Activated T-cell treated with anti-CD3 and anti-CD28 coated beads for 4 hours (primary cell): Measurements from ENCODE around the gene PAPPA2.

Source experiments
- DNase-seq: peaks from one replicate; pipeline ENCODE4 v3.0.0-alpha.2; 2020

Gene PAPPA2

DNA sequence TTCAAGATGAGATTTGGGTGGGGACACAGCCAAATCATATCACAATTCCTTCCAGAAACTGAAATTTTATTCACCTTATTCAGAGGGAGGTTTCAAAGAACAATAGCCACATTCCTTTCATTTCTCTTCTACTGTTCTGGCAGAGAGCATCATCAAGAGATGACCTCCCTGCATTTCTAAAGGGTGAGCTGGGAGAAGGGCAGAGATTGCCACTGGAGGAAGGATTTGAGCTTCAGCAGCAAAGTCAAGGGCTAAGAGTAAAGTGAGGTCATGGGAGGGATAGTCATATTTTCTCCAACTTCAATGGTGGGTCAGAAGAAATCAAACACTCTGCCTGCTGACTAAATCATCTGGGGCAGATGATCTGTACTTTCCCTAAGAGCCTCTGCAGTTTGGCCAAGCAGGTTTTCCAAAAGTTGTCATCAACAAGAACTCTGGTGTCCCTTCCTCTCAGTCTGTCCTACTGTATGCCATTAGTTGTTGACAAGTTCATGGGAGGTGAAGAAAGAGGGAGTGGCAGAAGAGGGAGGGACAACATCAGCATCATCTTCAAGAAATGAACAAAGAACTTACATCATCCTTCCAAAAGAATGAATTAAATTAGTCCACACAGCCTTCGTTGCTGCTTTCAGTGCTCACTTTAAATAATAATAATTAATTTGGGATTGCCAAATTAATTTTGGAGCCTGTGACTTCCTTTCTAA is 403.2 kb downstream of the PAPPA2 start:
- no peak for DNase-seq

DNA sequence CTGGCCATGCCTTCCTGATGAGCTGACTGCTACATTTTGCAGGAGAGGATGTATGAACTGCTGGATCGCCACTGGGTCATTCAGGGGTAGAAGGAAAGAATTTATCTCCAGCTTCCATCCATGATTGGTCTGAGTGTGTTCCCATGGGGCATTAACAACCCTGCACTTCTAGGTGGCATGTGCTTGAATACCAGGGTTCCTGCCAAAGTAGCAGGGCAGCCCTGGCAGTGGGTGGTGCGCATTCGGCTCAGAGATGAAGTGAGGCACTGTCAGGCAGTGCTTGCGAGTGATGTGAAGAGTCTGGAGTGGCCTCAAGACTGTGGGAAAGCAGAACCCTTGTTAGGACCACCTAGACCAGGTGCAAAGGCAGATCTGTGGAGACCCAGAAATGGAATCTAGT is 406.6 kb downstream of the PAPPA2 start:
- no peak for DNase-seq

DNA sequence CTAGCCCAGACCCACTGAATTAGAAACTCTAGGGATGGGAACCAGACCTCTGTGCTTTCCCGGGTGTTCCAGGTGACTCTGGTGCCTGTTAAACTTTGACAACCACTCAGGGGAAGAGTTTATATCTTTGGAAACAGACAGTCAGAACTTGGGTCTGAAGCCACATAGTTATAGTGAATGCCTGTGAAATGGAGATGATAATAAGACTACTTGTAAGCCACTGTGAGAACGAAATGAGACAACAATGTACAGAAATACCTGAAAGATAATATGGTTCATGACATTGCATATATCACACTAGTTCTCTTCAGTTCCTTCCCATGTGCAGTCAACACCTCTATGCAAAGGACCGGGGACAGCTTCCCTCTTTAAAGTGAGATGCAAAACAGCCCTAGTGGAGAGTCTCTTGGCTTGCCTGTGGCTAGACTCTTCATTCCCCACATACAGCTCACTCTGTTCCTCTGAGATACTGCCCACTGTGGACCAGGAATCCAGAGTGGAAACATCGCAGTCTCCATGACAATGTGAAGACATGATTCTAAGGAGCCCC is 414.1 kb downstream of the PAPPA2 start:
- no peak for DNase-seq

DNA sequence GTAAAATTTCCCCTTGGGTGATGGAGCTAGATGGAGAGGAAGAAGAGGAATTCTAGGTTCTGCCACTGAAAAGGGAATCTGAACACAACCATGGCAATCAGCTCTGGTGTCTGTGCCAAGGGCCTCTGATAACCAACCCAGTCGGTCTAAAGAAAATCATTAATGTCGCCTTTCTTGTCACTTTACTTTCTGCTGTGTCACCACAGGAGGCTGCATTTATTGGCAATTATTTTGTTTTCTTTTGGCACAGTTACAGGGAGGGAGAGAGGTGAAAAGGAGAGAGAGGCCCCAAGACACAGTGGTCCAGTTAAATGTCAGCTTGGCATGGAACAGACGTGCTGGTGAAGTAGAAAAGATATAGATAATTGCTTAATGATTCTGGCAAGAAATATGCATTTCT is 414.6 kb downstream of the PAPPA2 start:
- DNase-seq = no peak

DNA sequence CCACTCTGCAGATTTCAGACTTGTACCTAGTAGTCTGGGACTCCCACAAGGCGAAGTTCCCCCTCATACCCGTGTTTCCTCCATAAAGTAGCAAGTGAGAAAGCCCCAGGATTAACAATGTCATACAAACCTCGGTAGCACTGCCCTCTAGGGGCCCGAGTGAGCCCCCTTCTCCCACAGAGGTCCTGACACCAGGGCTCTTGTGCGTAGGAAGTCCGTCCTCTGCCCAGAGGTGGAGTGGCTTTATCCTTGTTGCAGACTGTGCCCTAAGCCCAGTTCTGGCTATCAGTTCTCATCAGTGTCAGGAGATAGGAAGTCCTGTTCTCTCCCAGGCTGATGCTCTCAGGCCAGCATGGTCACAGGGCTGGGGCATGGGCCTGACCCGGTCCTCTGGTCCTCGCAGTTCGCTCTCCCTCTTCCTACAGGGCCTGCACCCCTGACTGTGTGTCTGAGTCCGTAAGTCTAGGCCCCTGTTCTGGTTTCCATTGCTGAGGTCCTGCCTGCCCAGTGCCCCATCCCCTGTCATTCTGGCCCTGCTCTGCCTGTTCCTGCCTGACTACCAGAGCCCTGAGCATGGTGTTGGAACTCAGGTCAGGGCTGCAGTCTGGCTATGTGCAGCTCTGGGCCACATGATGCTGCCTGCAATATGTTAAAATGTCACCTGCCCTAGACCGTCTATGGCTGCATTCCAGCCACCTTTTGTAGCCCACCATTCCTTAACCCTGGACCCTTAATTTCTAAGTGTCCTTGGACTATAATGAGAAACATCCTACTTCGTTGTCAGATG is 416.0 kb downstream of the PAPPA2 start:
- no peak for DNase-seq

DNA sequence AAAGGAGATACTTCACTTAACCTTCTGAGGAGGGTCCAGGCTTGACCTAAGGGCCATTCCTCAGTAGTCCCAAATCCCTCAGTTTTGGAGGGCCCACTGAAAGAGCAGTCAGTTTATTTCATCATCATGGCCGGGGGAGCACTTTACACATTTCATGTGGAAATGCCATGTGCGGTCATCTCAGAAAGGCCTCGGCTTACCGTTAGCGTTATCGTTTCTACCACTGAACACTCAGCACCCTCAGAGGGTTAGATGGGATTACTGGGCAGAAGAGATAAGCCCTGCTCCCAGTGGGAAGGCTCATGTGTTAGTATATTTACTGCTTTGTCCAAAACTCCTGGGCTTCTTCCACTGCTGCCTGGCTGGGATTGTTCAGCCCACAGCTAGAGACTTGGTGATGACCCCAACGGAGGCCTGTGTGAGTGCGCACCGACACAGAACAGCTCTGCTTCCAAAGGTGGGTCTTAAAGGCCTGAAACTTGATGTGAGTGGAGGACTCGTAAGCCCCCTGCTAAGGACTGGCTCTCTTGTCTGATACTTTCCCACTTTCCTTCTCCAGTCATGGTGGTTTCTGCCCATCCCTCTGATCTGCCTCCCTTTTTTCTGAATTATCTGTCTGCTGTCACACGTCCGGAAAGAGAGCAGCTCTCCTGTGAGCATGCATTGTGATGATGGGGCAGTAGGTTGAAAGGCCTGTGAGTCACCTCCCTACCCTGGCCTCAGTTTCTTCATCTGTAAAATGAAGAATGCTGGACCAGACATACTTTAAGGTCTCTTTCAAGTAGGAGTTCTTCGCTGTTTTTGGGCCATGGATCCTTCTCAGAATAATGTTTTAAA is 417.0 kb downstream of the PAPPA2 start:
- no peak for DNase-seq

DNA sequence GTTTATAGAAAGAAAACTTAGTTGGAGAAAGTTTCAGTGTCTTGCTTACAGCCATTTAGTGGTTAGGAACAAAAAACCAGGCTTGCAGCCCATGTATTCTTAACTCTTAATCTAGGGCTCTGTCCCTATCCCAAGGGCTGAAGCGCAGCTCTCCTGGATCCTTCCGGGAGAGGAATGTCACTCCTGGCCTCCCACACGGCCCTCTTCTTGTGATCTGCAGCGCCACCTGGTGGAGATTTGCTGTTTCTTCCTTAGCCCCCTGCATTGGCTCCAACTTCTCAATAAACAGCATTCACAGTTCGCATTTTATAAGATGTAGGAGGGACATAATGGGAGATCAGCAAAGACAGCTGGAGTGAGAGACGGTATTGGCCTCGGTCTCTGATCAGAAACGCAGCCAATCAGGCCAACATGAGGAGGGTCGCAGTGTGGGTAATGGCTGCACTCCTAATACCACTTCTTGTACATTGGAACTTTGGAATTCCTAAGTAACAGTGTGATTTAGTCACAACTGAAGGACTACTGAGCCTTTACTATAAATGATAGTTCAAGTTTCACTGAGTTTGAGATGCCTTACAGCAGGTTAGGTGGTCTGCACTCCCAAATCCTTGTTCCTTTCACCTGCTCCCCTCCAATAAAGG is 418.1 kb downstream of the PAPPA2 start:
- DNase-seq = no peak

DNA sequence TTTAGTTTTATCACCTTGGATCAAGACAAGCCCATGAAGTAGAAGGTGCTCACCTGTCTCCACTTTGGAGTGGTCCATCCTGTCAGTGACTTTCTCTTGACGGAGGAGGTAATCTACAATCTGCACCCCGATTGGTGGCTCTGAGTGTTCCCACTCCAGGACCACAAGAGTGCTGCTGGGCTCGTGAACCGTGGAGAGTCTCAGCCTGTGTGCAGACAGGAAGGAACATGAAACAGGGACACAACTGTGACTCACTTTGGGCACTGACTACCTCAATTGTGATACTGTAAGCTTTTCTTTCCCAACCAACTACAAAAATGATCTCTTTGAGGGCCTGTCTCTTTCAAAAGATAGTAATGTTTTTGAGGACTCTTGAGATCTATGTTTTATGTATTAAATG is 421.3 kb downstream of the PAPPA2 start:
- DNase-seq = no peak

DNA sequence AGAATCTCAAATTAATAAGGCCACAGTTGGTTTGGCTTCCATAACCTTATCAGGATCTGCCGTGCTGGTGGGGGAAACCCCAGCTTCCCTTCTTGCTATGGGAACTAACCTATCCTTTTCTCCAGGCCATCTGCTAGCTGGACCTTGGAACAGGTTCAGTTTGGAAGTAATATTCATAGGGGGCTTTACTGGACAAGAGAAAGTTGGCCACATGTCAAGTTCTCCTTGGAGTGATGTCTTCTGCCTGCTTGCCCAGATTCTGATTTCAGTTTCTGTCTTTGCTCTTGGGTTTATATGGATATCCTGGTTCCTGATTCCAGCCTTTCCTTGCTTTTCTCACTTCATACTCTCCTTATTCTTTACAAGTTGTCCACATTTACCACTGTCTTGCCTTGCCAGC is 421.9 kb downstream of the PAPPA2 start:
- DNase-seq = no peak

DNA sequence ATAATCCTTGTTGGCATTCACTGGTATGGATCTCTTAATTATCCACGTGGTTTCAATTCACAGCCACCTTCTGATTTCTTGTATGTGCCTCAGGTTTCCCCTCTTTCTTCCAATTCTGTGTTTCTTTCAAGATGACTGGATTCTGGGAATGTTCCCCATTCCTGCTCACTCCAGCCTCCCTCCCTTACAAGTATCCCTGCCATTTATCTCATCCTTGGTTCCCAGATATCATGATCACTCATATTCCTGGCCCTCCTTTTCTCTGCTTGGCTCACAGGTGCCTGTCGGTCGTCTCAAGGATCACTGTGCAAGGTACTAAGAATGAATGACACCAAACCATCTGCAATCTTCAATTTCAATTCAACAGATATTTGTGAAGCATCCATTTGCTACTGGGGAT is 422.4 kb downstream of the PAPPA2 start:
- no peak for DNase-seq

DNA sequence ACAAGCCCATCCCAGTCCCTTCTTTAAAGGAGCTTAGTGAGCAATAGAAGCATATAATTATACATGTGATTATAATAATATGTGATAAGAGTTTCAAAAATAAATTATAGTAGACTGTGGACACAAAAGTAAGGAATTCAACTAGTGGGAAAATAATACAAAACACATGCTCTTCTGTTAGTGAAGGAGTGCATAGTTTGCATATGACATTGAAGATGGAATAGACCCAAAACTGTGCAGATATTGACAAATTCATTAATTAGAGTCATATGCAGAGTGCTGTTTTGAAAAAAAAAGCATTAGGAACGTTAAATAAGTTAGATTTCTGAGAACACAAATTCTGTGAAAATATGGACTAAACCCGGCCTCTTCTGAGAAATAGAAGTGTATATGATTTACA is 422.8 kb downstream of the PAPPA2 start:
- DNase-seq = no peak

DNA sequence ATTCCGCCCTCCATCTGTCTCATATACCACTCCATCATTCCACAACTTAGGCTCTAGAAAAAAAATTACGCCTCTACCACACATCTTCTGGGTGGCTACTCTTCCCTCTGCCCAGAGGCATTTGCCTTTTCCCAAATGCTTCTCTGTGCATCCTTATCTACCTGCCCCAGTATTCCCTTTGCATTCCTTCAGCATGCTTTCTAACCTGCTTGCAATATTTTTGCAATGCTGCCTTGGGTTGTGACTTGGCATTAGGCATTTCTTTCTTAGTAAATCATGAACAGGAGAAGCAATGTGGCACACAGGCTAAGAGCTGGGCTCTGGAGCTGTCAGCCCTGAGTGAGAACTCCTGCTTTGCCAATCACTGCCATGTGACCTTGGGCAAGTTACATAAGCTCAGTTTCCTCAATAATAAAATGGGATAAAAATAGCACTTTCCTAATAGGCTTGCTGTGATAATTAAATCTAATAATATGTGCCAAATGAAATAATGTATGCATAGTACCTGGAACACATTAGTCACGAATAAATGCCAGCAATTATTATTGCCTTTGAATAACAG is 425.6 kb downstream of the PAPPA2 start:
- no peak for DNase-seq

DNA sequence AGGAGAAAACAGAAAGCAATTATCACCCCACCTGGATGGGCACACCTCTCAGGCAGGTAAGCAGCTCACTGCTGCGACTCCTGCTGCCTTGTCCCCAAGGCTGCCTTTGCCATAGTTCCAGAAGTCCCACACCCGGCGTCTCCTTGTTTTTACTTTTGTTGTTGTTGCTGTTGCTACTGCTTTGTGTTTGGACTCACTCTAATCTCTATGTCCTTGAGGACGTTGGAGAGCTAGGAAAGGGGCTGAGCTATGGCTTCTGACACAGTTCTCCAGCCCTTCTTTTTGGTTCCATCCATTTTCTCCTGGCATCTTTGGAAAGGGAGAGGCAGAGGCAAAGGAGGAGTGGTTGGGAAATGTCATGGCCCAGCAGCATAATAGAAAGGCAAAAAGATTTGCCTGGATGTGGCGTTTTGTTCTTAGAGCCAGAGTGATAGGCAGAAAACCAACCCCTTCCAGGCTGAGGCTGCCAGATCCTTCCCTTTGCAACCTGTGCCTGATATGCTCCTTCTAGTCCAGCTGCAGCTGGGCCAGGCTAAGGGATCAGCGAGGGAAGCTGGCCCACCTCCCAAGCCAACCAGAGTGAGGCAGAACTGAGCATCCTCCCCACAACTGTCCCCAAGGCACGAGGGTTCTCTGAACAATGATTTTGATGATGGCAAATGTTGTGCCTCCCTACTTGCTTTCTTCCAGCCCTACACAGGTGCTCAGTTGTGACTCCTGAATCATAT is 430.8 kb downstream of the PAPPA2 start:
- no peak for DNase-seq

DNA sequence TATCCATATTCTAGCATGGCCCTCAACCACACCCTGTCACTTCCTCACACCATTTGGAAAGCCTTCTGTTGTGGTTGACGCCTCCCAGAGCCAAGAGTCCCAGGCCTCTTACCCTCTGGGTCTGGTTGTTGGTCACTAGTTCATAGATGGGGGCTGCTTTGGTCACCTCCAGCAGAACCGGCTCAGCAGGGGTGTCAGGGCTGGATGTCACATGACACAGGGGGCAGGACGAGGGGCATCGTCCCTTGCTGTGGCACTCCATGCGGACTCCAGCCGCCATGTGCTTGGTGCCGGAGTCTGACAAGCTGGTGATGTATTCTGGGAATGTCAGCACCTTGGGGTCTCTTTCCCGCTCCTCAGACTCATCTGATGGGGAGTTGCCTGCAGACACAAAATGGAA is 431.5 kb downstream of the PAPPA2 start:
- no peak for DNase-seq
